Measurements from ENCODE around the gene GSS. TPM values are rescaled to one million over a fixed set of nuclear protein-coding genes. Genes with fewer than 3 reads are reported as not detected.

The GSS gene
- total RNA-seq, 1 experiment from 2014 or later, result 131 TPM

DNA sequence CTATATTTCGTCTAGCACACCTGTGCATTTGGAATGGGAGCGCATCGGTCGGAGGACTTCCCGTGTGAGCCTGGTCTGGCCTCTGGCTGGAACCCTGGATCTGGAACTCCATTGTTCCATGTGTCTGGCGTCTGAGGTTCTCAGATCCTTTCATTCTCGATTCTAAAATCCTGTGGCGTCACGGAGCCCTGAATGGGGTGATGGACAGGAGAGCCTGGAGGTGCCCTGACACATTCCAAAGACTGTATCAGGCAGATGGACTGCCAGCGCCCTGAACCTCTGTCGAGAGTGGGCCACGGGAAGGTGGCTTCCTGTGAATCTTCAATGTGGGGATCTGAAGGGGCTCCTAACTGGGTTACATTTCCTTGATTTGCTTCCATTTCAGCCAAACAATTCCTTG is 20.7 kb upstream of the GSS start:
- Histone ChIP-seq H3K4me2 (no peak overlapping the region), H3K27ac (no peak overlapping the region), H3K4me1 (replicated peaks; ENCODE audit: insufficient read depth) (no peaks in the 10 kb centered on the region), H2AFZ (no peak overlapping the region), H3K27me3 (ENCODE audit: insufficient read depth, low read depth) (no peaks in the 10 kb centered on the region), H3K4me3 (no peak overlapping the region), H4K20me1 (ENCODE audit: insufficient read depth) (no peaks in the 10 kb centered on the region), H3K79me2 (ENCODE audit: low read depth) (no peaks in the 10 kb centered on the region), H3K9me3 (ENCODE audit: insufficient read depth, low read depth) (no peaks in the 10 kb centered on the region), H3K9me2 (ENCODE audit: insufficient read depth) (no peaks in the 10 kb centered on the region), H3K36me3 (ENCODE audit: low read depth) (no peaks in the 10 kb centered on the region), H3F3A (ENCODE audit: insufficient read depth, low read depth) (no peaks in the 10 kb centered on the region; the same call in 1 of the 2 replicates)
- ChIA-PET CTCF (no interaction called here), POLR2A (ENCODE audit: unreplicated experiment) (no interaction called here)
- intact Hi-C loops (cut with micrococcal nuclease; ENCODE audit: unreplicated experiment), result no loop called here
- DNase-seq, result no peak
- TF ChIP-seq EZH2 (IDR thresholded peaks at IDR 0.05; ENCODE audit: low read depth), result no peak
- TF ChIP-seq, protein P1, sequence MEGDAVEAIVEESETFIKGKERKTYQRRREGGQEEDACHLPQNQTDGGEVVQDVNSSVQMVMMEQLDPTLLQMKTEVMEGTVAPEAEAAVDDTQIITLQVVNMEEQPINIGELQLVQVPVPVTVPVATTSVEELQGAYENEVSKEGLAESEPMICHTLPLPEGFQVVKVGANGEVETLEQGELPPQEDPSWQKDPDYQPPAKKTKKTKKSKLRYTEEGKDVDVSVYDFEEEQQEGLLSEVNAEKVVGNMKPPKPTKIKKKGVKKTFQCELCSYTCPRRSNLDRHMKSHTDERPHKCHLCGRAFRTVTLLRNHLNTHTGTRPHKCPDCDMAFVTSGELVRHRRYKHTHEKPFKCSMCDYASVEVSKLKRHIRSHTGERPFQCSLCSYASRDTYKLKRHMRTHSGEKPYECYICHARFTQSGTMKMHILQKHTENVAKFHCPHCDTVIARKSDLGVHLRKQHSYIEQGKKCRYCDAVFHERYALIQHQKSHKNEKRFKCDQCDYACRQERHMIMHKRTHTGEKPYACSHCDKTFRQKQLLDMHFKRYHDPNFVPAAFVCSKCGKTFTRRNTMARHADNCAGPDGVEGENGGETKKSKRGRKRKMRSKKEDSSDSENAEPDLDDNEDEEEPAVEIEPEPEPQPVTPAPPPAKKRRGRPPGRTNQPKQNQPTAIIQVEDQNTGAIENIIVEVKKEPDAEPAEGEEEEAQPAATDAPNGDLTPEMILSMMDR (conservative IDR thresholded peaks at IDR 0.05), result no peak
- BruUV-seq (replicated peaks), result no TSS peak

DNA sequence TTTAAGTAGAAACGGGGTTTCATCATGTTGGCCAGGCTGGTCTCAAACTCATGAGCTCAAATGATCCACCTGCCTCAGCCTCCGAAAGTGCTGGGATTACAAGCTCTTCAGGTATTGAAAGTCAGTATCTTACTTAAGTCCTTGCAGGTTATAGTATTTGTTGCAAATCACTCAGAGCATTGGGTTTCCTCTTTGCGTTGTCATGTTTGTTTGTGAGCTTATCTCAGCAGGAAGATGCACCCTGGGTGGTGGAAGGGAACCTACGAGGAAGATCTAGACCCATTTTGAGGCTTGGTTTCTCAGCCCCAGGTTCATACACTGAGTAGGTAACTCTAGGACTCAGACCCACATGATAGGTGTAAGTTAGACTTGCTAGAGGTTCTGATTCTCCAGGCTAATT is 18.6 kb upstream of the GSS start:
- ChIA-PET POLR2A (ENCODE audit: unreplicated experiment) (no interaction called here), CTCF (interaction anchor here (0.6 kb wide), 1 partner anchor 174 kb away, joined by 3 read pairs; no protein-coding TSS in a partner anchor)
- H3F3A ChIP-seq (ENCODE audit: insufficient read depth, low read depth), result no peaks in the 10 kb centered on the region; the same call in 1 of the 2 replicates
- H3K9me2 ChIP-seq (ENCODE audit: insufficient read depth), result no peaks in the 10 kb centered on the region
- H3K27ac ChIP-seq, result no peak overlapping the region
- DNase-seq, result no peak
- BruUV-seq (replicated peaks), result no TSS peak
- no peaks in the 10 kb centered on the region for H3K27me3 ChIP-seq (ENCODE audit: insufficient read depth, low read depth)
- H3K4me1 ChIP-seq (replicated peaks; ENCODE audit: insufficient read depth), result no peaks in the 10 kb centered on the region
- no peak overlapping the region for H3K4me3 ChIP-seq
- no peaks in the 10 kb centered on the region for H4K20me1 ChIP-seq (ENCODE audit: insufficient read depth)
- intact Hi-C loops (cut with micrococcal nuclease; ENCODE audit: unreplicated experiment), result no loop called here
- H3K79me2 ChIP-seq (ENCODE audit: low read depth), result no peaks in the 10 kb centered on the region
- no peak overlapping the region for H2AFZ ChIP-seq
- H3K9me3 ChIP-seq (ENCODE audit: insufficient read depth, low read depth), result no peaks in the 10 kb centered on the region
- no peaks in the 10 kb centered on the region for H3K36me3 ChIP-seq (ENCODE audit: low read depth)
- TF ChIP-seq, protein P1 (conservative IDR thresholded peaks at IDR 0.05), result no peak
- no peak for TF ChIP-seq EZH2 (IDR thresholded peaks at IDR 0.05; ENCODE audit: low read depth)
- H3K4me2 ChIP-seq, result no peak overlapping the region

DNA sequence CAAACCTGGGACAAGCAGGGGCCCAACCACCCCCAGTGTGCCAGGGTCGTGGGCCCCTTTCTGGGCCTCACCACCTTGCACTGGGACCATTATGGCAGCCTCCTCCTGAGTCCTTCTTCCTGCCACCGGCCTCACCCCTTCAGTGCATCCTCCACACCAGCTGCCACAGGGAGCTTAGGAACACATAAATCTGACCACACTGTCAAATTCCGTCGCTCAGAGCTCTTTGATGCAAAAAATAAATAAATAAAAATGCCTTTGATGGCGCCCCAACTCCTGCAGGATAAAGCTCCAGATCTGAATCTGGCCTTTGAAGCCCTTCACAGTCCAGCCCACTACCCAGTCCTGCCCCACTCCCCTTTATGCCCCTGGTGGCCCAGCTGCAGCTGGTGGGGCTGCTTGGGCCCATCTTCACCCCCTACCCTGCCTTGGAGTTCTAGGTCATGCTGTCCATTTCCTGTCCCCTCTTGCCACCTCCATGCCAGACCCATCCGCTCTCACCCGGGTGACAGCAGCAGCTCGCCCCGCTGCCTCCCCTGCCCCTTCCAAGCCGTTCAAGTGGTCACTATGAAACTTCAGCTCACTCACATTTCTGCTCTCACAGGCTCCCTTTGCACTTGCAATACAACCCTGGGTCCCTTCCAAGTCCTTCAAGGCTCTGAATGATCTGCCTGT is 16.1 kb upstream of the GSS start:
- no TSS peak for BruUV-seq (replicated peaks)
- Histone ChIP-seq H3F3A (ENCODE audit: insufficient read depth, low read depth) (no peaks in the 10 kb centered on the region; the same call in 1 of the 2 replicates), H3K4me1 (replicated peaks; ENCODE audit: insufficient read depth) (no peaks in the 10 kb centered on the region), H3K4me2 (no peak overlapping the region), H3K9me2 (ENCODE audit: insufficient read depth) (no peaks in the 10 kb centered on the region), H2AFZ (no peak overlapping the region), H3K9me3 (ENCODE audit: insufficient read depth, low read depth) (no peaks in the 10 kb centered on the region), H3K27ac (no peak overlapping the region), H3K4me3 (no peak overlapping the region), H3K36me3 (ENCODE audit: low read depth) (no peaks in the 10 kb centered on the region), H4K20me1 (ENCODE audit: insufficient read depth) (no peaks in the 10 kb centered on the region), H3K79me2 (ENCODE audit: low read depth) (no peaks in the 10 kb centered on the region), H3K27me3 (ENCODE audit: insufficient read depth, low read depth) (no peaks in the 10 kb centered on the region)
- TF ChIP-seq EZH2 (IDR thresholded peaks at IDR 0.05; ENCODE audit: low read depth), result no peak
- TF ChIP-seq, protein P1 (conservative IDR thresholded peaks at IDR 0.05), result no peak
- POLR2A ChIA-PET (ENCODE audit: unreplicated experiment), result interaction anchor here (0.6 kb wide), 1 partner anchor 341 kb away, joined by 3 read pairs; no protein-coding TSS in a partner anchor
- CTCF ChIA-PET, result interaction anchor here (0.6 kb wide), 1 partner anchor 20 kb away, joined by 6 read pairs; no protein-coding TSS in a partner anchor
- intact Hi-C loops (cut with micrococcal nuclease; ENCODE audit: unreplicated experiment), result no loop called here
- DNase-seq, result no peak
